Lung (tissue), 12 donors: Measurements from ENCODE around the gene CTAG1B. TPM values are rescaled to one million over a fixed set of nuclear protein-coding genes. Genes with fewer than 3 reads are reported as not detected.
A peak's percentile ranks its signal among the peaks of the same experiment; 100 is the strongest.
"Not testable (repeated sequence)": the region's sequence is repeated elsewhere in the genome, so short reads cannot be mapped to it uniquely, and the experiment has no call there.

Source experiments
- ATAC-seq: fragments of 200-7000 bp; cut with Tn5 transposase; one replicate; pipeline ENCODE4 v1.9.1; 2020; ENCODE audit warnings: moderate number of reproducible peaks; ENCODE audit not compliant: insufficient read depth, low FRiP score
- DNase-seq, 3 donors: peaks; one replicate each; pipeline ENCODE4 v3.0.0-alpha.2; 2013 to 2017
- H3K27ac ChIP-seq, 2 donors: one replicate each; pipeline ENCODE4 v1.5.1; 2013; ENCODE audit warnings: mild to moderate bottlenecking in 2 of 2, moderate library complexity in 2 of 2, control low read depth in 1 of 2, inconsistent platforms in 1 of 2, low read depth in 1 of 2, low read length in 1 of 2
- H3K27me3 ChIP-seq, 3 donors: one replicate each; pipeline ENCODE4 v1.5.1; 2013; ENCODE audit warnings: low read length in 2 of 3; ENCODE audit not compliant: control insufficient read depth in 3 of 3, insufficient read depth in 3 of 3
- H3K36me3 ChIP-seq, 4 donors: one replicate each; pipeline ENCODE4 v1.5.1; 2013; ENCODE audit warnings: low read length in 4 of 4, mild to moderate bottlenecking in 1 of 4, moderate library complexity in 1 of 4; ENCODE audit not compliant: control insufficient read depth in 4 of 4, insufficient read depth in 4 of 4
- H3K4me1 ChIP-seq, 5 donors: one replicate each; pipeline ENCODE4 v1.5.1; 2013; ENCODE audit warnings: low read length in 5 of 5, mild to moderate bottlenecking in 2 of 5, moderate library complexity in 1 of 5; ENCODE audit not compliant: control insufficient read depth in 5 of 5, insufficient read depth in 5 of 5
- H3K4me3 ChIP-seq: one replicate; pipeline ENCODE4 v1.5.1; 2013; ENCODE audit warnings: mild to moderate bottlenecking, control low read depth, moderate library complexity
- H3K9ac ChIP-seq, 2 donors: one replicate each; pipeline ENCODE4 v1.5.1; 2013; ENCODE audit warnings: low read length in 2 of 2, control low read depth in 1 of 2; ENCODE audit not compliant: insufficient read depth in 1 of 2
- H3K9me3 ChIP-seq, 4 donors: one replicate each; pipeline ENCODE4 v1.5.1; 2013; ENCODE audit warnings: low read length in 3 of 4, mild to moderate bottlenecking in 1 of 4, moderate library complexity in 1 of 4; ENCODE audit not compliant: control insufficient read depth in 4 of 4, insufficient read depth in 3 of 4
- WGBS, 2 donors: extraction: QIAGEN DNeasy Blood & Tissue Kit; methylation state at CpG; one replicate each; pipeline ENCODE4 v1.1.7; 2013; 5-methylcytosine and 5-hydroxymethylcytosine counted together
- polyA plus RNA-seq, 2 donors: library from polyadenylated mRNA; stranded (reverse); fragments of 200-250 nt; gene quantifications; one replicate each; pipeline ENCODE4 v1.2.1, GENCODE V29; 2013
- total RNA-seq, 2 donors: library from RNA; depleted of rRNA in 1 of 2; stranded (reverse); fragments of >200 nt in 1 of 2; gene quantifications; one replicate each; pipeline ENCODE4 v1.2.1, GENCODE V29; 2014 to 2021
- TF ChIP-seq, protein P1 (sequence below): IDR thresholded peaks from 2 replicates; pipeline ENCODE4 v1.5.1; 2012; ENCODE audit warnings: mild to moderate bottlenecking; ENCODE audit errors: control extremely low read depth, extremely low read depth
- donor health status: control.
- donor health status: control.
- donor health status: Bipolar disorder and iron deficiency.
- donor health status: healthy.
- donor health status: DM: yes; HTN: yes; CAD: no.

CTAG1B gene
- total and polyA plus RNA-seq, 4 donors: not detected

DNA sequence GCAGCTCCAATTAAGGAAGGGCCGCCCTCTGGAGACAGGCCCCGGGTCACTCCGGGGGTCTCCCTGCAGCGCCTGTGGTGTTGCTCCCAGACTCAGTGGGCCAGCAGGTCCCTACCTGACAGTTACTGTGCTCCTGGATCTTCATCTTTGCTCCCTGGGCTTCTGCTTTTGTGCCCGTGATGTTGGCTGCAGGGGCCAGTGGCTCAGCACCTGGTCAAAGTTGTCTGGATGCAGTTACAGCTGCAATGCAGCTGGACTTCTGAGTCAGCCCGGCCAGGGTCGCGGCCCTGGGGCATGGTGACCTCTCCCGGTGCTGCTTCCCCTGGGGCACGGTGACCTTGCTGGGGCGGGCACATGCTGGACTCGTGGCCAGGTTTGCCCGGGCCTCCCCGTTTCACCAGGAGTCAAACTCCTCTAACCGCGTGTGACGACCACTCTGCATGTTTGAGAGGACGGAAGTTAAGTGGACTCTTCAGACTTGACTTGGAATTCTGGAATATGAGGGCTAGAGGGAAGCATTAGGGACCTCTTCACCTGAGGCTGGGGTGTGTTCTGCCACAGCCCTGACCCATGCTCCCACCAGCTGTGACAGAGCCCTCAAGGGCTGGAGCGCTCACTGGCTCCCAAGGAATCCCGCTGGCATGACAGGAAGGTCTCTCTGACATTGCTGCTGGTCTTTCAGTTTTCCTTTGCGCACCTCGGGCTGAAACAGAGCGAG is 30.6 kb upstream of the CTAG1B start:
- ATAC-seq: no peak
- no peak overlapping the region for H3K9ac ChIP-seq
- H3K4me3 ChIP-seq: no peak overlapping the region

DNA sequence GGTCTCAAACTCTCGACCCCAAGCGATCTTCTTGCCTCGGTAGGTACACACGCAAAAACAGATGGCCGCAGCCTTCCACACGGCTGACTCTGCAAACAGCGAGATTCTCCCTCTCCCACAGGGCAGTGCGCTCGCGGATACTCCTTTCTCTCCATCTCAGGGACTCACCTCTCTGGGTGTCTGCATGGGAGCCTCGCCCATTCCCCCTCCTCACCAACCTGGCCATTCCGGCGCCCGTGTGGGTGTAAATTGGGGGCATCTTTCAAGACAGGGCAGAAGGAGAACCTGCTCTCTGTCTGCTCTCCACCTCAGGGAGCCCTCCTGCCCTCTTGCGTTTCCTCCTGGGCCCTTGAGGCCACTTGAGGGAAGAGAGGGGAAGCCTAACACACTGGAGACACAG is 29.8 kb upstream of the CTAG1B start:
- Histone ChIP-seq H3K4me1 (peaks cover 0 to 3% (median 0%) of the 10 kb centered on the region in 5 donors), H3K36me3 (no peaks in the 10 kb centered on the region), H3K9ac (no peak overlapping the region), H3K27ac (no peak overlapping the region), H3K27me3 (no peaks in the 10 kb centered on the region), H3K9me3 (peaks cover 0 to 5% (median 0%) of the 10 kb centered on the region in 4 donors), H3K4me3 (no peak overlapping the region)
- TF ChIP-seq, protein P1, sequence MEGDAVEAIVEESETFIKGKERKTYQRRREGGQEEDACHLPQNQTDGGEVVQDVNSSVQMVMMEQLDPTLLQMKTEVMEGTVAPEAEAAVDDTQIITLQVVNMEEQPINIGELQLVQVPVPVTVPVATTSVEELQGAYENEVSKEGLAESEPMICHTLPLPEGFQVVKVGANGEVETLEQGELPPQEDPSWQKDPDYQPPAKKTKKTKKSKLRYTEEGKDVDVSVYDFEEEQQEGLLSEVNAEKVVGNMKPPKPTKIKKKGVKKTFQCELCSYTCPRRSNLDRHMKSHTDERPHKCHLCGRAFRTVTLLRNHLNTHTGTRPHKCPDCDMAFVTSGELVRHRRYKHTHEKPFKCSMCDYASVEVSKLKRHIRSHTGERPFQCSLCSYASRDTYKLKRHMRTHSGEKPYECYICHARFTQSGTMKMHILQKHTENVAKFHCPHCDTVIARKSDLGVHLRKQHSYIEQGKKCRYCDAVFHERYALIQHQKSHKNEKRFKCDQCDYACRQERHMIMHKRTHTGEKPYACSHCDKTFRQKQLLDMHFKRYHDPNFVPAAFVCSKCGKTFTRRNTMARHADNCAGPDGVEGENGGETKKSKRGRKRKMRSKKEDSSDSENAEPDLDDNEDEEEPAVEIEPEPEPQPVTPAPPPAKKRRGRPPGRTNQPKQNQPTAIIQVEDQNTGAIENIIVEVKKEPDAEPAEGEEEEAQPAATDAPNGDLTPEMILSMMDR: no peak
- 71 to 83% methylated on average over 15 of the region's 15 CpGs for WGBS, 2 donors
- no peak for ATAC-seq
- DNase-seq: no peak

More for the DNA sequence above, 30.6 kb upstream of the CTAG1B start:
- TF ChIP-seq, protein P1: no peak
- DNase-seq: no peak
- H3K4me1 ChIP-seq: peaks cover 0 to 3% (median 0%) of the 10 kb centered on the region in 5 donors
- H3K36me3 ChIP-seq: no peaks in the 10 kb centered on the region
- no peaks in the 10 kb centered on the region for H3K27me3 ChIP-seq
- 75 to 76% methylated on average over 15 to 23 of the region's 23 CpGs for WGBS, 2 donors
- H3K27ac ChIP-seq: no peak overlapping the region
- peaks cover 0 to 5% (median 0%) of the 10 kb centered on the region in 4 donors for H3K9me3 ChIP-seq

DNA sequence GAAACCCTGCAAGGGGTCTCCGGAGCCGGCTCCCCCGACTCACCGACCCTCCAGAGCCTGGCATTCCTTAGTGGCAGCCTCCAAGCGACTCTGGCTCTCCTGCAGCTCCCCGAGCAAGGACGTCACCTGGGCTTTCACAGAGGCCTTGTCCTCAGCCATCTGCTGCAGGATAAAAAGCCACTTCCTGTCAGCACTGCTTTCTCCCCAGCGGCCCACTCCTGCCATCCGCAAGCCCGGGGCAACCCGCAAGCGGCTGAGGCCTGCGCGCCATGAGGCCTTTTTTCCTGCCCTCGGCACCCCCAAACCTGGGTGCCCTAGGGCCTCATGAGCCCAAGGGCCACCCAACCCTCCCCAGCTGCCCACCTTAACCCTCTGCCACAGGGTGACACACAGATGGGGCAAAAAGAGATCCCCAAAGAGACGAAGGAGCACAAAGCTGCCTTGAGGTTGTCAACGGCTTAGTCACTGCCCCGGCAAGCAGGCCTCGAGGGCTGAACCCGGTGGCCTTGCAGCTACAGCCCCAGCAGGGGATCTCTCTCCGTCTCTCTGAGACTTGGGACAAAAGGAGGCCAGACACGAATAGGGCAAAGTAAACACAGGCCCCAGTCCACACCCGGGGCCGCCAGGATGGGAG is 26.8 kb upstream of the CTAG1B start:
- H3K27ac ChIP-seq, H3K27me3 ChIP-seq, H3K4me1 ChIP-seq, H3K9me3 ChIP-seq, H3K36me3 ChIP-seq, ATAC-seq, H3K9ac ChIP-seq, H3K4me3 ChIP-seq, DNase-seq: not testable (repeated sequence)
- WGBS, 2 donors: 86% methylated on average over 5 of the region's 24 CpGs; no CpG with 5 or more reads in 1 of the 2 donors

DNA sequence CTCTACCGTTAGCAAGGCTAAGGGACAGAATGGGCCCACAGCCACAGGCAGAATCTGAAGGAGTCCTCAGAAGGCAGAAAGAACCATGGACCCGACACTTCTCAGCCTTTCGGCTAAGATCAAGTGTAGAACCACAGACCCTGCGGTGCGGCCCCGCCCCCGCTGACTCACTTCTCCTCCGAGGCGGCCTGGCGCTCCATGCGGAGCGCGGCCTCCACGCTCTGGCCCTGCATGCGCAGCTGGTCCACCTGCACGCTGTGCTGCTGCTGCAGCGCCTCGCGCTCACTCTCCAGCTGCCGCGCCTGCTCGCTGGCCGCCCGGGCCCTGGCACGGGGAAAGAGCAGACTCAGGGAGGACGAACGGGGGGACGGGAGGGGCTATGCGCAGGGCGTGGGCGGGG is 24.6 kb upstream of the CTAG1B start:
- H3K9me3 ChIP-seq, DNase-seq, H3K4me3 ChIP-seq, H3K4me1 ChIP-seq, H3K36me3 ChIP-seq, H3K9ac ChIP-seq, H3K27ac ChIP-seq, H3K27me3 ChIP-seq, ATAC-seq: not testable (repeated sequence)
- WGBS, 2 donors: 83% methylated on average over 8 of the region's 31 CpGs; no CpG with 5 or more reads in 1 of the 2 donors

DNA sequence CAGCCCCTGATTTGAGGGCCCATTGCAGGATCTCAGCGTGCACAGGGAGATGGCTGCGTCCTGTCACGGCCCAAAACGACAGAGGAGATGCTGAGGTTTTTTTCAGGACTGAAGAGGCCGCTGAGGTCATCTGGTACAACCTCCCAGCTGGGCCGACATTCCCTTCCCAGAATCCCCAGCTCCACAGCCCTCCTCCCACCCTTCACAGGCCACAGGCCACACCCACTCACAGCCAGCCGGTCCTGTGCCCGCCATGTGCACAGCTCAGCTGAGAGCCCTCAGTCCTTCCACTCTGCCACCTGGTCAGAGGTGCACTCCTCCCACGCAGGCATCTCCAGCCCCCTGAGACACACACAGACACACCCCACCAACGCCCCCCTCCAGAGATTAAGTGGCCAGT is 22.7 kb upstream of the CTAG1B start:
- peak; percentile 23 for ATAC-seq
- H3K4me3 ChIP-seq, DNase-seq, H3K4me1 ChIP-seq, H3K9ac ChIP-seq, H3K9me3 ChIP-seq, H3K27me3 ChIP-seq, H3K27ac ChIP-seq, H3K36me3 ChIP-seq: not testable (repeated sequence)
- no CpG with 5 or more reads among the region's 10 CpGs for WGBS, 2 donors

DNA sequence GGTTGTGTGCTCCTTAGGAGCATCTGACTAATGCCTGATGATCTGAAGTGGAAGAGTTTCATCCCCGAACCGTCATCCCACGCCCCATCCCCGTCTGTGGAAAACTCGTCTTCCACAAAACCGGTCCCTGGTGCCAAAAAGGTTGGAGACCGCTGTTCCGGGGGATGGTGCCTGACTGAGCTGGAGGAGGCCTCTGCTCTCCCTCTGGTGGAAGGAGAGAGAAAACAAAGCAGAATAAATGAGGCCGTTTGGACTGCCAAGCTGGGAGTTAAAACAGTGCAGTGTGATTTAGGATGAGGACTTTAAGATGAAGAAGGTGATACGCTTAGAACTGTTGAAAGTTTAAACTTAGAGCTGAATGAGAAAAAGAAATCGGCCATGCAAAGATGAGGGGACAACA is 14.6 kb upstream of the CTAG1B start:
- not testable (repeated sequence) for H3K9ac ChIP-seq, H3K27me3 ChIP-seq, H3K4me1 ChIP-seq, H3K27ac ChIP-seq, H3K9me3 ChIP-seq, H3K36me3 ChIP-seq, DNase-seq, ATAC-seq, H3K4me3 ChIP-seq
- whole genome bisulfite sequencing, 2 donors: no CpG with 5 or more reads among the region's 11 CpGs
